PFSK-1 (cell line): ENCODE measurements around the gene CNPY4.

Experiments used
- FOXP2 ChIP-seq: optimal IDR thresholded peaks from 2 replicates; pipeline ENCODE3; 2011; ENCODE audit warnings: borderline replicate concordance, control low read depth, inconsistent platforms; ENCODE audit not compliant: insufficient read depth; ENCODE audit errors: extremely low read length, extremely low read depth
- POLR2AphosphoS5 ChIP-seq: IDR thresholded peaks from 2 replicates; pipeline ENCODE4 v1.6.1; 2012; ENCODE audit warnings: low read depth, mild to moderate bottlenecking, control low read depth, low read length, moderate library complexity
- REST ChIP-seq, 2 experiments: IDR thresholded peaks; 2 replicates each; pipeline versions ENCODE4 v1.6.1 to v1.8.0; 2011 to 2012; ENCODE audit warnings: low read depth in 2 of 2, low read length in 2 of 2, control low read depth in 1 of 2, inconsistent platforms in 1 of 2, mild to moderate bottlenecking in 1 of 2, moderate library complexity in 1 of 2; ENCODE audit not compliant: insufficient read depth in 1 of 2
- SIN3A ChIP-seq: IDR thresholded peaks from 2 replicates; pipeline ENCODE4 v1.6.1; 2012; ENCODE audit warnings: mild to moderate bottlenecking, low read length, moderate library complexity, borderline replicate concordance; ENCODE audit not compliant: insufficient read depth
- TAF1 ChIP-seq: IDR thresholded peaks from 2 replicates; pipeline ENCODE4 v1.6.1; 2012; ENCODE audit warnings: low read length, control low read depth, borderline replicate concordance; ENCODE audit not compliant: insufficient read depth

Gene CNPY4

GRCh38 chr7:100118388-100119071 lies 904 bp upstream of the CNPY4 start:
- TF ChIP-seq SIN3A (no peak), POLR2AphosphoS5 (no peak), TAF1 (no peak), REST (IDR thresholded peaks at IDR 0.05; ENCODE audit: insufficient read depth in 1 of 2, low read depth in 2 of 2, low read length in 2 of 2) (no peak), FOXP2 (no peak)

GRCh38 chr7:100119970-100120732 lies 717 bp downstream of the CNPY4 start:
- TF ChIP-seq SIN3A (0 out of 2 replicates have a peak, but pooled peaks have one; percentile 7), POLR2AphosphoS5 (no peak; the same call in 1 of the 2 replicates)

- TF ChIP-seq POLR2AphosphoS5 = no peak
- no peak for TF ChIP-seq TAF1
- TF ChIP-seq FOXP2 = no peak
- no peak for TF ChIP-seq REST (IDR thresholded peaks at IDR 0.05; ENCODE audit: insufficient read depth in 1 of 2, low read depth in 2 of 2, low read length in 2 of 2)
- no peak for TF ChIP-seq SIN3A
Measured at GRCh38 chr7:100120733-100121036, 1.3 kb downstream of the CNPY4 start.

DNA sequence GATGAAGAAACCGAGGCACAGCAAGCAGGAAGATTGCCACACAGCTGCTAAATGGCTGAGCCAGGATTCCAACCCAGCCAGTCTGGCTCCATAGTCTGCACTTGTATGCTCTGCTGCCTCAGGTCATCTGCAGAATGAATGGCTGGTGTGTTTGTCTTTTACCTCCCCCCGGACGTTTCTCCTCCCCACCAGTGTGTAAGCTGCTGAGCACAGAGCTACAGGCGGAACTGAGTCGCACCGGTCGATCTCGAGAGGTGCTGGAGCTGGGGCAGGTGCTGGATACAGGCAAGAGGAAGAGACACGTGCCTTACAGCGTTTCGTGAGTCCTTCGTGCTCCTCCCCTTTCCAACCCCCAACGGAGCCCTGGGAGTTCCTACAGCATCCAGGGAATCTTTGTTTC lies 2.6 kb downstream of the CNPY4 start:
- no peak for TF ChIP-seq TAF1
- no peak for TF ChIP-seq POLR2AphosphoS5
- no peak for TF ChIP-seq FOXP2
- no peak for TF ChIP-seq REST (IDR thresholded peaks at IDR 0.05; ENCODE audit: insufficient read depth in 1 of 2, low read depth in 2 of 2, low read length in 2 of 2)
- no peak for TF ChIP-seq SIN3A

DNA sequence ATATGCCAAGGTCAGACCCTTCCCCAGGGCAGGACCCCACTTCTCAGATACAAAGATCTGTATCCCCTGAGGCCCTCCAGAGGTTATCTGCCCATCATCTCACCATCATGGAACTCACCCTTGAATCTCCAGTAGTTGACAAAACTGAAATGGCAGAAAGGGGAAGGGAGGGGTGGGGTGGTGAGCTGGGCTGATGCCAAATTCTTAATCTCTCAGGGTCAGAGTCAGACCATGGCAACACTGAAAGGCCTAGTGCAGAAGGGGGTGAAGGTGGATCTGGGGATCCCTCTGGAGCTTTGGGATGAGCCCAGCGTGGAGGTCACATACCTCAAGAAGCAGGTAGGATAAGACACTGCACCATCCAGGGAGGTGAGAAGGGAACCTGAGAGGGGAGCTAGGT lies 3.1 kb downstream of the CNPY4 start:
- TF ChIP-seq SIN3A = no peak
- no peak for TF ChIP-seq POLR2AphosphoS5
- no peak for TF ChIP-seq FOXP2
- no peak for TF ChIP-seq TAF1
- no peak for TF ChIP-seq REST (IDR thresholded peaks at IDR 0.05; ENCODE audit: insufficient read depth in 1 of 2, low read depth in 2 of 2, low read length in 2 of 2)
